HG03039 (cell line): ENCODE data around the gene MTTP.

Source experiments
- ATAC-seq: cut with Tn5 transposase; IDR thresholded peaks from one replicate; pipeline ENCODE4 v1.9.1; 2021; ENCODE audit warnings: mild to moderate bottlenecking, moderate library complexity; ENCODE audit not compliant: unreplicated experiment

MTTP gene

DNA sequence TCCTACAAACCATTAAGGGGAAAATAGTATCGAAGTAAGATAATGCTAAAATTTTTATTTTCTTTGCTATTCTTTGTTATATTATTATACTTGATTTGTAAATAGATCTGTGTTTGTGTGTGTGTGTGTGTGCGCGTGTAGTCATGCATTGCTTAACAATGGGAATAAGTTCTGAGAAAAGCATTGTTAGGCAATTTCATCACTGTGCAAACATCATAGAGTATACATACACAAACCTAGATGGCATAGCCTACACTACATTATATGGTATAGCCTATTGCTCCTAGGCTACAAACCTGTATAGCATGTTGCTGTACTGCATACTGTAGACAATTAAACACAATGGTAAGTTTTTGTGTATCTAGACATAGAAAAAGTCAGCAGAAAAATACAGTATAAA is 17.1 kb downstream of the MTTP start:
- ATAC-seq = no peak

DNA sequence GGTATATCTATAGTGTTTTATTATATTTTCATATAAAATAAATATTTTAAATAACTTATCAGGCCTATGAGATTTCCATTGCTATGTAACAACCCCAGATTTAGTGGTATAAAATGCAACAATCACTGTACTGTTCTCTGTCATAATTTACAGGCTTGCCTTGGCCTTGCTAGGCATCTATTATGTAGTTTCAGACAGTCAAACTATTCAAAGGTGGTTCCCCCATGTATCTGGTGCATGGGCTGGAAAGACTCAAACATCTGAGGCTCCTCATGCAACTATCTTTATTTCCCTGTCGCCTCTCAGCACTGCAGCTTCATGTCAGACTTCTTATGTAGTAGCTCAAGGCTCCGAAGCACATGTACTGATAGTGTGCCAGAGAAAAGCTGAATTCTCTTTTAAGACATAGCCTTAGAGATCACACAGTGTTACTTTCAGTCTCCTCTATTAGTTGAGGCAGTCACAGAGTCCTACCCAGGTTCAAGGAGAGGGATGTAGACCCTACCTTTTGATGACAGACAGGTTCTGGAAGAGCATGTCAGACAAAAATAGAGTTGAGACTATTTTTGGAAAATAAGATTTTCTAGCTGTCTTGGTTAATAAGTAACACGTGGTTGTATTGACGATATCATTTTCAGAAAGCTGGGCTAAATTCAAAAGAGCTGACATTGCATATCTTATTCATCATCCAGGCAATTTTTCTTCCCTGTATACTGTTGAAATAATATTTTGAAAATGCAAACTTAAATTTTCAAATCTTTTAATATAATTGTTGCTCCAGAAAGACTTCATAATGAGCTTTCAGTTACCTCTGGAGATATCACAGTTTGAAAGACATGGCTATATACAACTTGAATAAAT is 19.4 kb downstream of the MTTP start:
- ATAC-seq = no peak

DNA sequence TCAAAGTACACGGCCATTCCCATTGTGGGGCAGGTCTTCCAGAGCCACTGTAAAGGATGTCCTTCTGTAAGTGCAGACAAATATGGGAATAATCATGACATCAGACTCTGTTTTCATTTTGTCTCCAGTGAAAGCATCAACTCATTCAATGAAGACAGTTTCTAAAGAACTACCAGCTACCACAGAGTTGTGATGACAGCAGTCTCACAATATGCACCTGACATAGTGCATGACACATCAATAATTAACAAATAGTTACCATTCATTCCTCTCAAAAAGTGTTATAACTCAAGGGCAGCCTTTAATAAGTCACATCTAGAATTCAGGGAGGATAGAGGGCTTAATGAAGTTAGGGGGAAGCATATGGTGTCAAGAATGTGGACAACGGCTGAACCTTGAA is 20.2 kb downstream of the MTTP start:
- ATAC-seq = no peak

DNA sequence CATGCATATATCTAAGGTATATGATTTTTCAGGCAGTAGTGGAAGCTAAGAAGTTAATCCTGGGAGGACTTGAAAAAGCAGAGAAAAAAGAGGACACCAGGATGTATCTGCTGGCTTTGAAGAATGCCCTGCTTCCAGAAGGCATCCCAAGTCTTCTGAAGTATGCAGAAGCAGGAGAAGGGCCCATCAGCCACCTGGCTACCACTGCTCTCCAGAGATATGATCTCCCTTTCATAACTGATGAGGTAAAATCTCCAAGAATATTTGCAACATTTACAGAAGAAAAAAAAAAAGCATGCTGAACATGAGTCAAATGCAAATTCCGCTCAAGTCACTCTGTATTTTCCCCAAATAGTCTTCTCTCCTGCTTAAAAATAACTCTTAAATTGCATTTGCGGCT is 32.1 kb downstream of the MTTP start:
- ATAC-seq = no peak

DNA sequence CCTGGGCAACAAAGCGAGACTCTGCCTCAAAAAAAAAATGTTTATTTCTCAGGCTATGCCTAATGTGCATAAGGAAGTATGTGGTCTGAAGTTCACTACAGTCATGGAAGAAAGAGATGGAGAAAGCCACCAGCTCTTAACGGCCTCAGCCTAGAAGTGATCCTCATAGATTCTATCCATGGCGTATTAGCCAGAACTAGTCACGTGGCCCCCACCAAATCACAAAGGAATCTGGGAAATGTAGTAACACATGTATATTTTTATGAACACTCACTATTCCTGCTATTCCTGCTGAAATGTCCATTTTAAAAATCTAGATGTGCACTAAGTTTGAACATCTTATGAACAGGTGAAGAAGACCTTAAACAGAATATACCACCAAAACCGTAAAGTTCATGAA is 33.8 kb downstream of the MTTP start:
- ATAC-seq = no peak

DNA sequence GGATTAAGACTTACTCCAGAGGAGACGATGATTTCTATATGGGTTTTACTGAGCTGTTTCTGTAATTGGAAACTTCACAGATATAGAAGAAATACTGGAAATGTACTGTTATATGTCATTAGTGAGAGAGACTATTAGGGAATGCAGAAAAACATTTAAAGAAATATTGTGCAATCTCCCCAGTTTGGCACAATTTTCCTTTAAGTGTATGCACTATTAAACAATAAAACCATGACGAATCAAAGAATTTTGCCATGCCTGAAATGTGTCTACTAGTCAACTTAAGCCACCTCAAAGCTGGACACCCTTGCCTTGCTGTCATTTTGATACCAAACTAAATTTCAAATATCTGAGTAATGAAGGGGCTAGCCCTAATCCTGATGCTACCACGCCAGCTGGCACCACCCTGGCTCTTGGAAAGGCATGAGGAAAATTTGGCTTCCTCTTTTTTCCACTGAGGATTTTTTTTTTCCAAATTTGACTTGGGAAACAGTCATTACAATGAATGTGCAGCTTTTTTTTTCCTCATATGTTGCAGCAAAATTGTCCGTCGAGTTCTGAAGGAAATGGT is 36.1 kb downstream of the MTTP start:
- ATAC-seq = no peak

DNA sequence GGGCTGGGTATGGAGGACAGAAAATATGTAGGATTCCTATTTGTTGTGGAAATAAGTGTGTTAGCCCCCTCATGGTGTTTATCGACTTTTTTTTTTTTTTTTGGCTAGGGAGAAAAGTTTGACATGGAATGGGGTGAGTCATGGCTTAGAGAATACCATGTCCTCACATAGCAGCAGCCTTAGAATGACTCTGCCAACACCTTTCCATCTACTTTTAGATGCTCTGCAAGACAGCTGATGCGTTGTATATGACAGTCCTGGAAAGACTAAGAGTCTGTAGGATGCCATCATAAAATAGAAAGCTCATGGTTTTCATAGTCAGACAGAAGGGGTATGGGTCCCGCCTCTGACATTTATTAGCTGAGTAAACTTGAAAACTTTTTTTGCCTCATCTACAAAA is 37.7 kb downstream of the MTTP start:
- ATAC-seq = no peak

DNA sequence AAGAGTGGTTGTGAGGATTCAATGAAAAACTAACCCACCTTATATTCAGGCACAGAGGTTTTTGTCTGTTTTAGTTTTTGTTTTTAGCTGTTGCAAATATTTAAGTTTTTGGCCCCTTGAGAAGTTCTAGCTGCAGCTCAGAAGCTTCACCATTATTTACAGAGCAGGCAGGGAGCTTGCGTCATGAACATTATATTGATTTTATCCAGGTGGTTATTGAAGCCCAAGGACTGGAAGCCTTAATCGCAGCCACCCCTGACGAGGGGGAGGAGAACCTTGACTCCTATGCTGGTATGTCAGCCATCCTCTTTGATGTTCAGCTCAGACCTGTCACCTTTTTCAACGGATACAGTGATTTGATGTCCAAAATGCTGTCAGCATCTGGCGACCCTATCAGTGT is 38.1 kb downstream of the MTTP start:
- no peak for ATAC-seq

DNA sequence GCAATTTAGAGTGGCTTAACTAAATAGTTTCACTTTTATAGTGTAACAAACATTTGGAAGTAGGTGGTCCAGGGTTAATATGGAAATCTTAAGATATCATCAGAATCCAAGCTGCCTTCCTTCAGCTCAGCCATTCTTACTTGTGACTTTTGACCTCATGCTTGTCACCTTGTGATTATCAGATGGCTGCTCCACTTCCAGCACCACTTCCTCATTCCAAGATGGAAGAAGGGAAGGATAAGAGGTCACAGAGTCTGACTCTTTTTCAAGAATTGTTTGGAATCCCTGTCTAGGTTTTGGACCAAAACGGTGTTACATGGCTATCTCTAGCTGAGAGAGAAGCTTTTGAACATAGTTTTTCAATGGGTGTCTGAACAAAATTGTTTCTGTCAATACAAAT is 39.9 kb downstream of the MTTP start:
- no peak for ATAC-seq

DNA sequence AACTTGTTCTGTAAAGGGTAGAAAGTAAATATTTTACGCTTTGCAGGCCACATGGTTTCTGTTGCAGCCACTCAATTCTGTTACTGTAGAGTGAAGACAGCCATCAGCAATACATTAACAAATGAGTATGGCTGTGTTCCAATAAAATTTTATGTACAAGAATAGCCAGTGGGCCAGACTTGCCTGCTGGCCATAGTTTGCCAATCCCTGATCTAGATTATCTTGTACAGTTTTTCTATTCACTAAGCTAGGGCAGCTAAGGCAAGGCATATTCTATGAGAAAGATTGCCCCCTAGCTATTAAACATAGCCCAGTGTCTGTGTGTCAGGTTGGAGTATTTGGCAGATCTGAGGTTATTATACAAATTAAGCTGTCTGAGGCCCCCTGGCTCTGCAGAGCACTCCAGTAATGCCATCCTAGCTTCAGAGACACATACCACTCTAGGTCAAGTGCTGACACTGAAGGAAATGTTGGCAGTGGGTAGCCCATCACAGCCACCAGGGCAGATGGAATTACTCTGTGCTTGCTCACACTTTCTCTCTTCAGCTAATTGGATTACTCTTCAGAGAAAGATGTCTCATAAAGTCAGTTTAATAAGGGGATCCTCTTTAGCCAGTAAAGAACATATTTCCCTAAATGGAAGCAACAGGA is 40.7 kb downstream of the MTTP start:
- no peak for ATAC-seq

DNA sequence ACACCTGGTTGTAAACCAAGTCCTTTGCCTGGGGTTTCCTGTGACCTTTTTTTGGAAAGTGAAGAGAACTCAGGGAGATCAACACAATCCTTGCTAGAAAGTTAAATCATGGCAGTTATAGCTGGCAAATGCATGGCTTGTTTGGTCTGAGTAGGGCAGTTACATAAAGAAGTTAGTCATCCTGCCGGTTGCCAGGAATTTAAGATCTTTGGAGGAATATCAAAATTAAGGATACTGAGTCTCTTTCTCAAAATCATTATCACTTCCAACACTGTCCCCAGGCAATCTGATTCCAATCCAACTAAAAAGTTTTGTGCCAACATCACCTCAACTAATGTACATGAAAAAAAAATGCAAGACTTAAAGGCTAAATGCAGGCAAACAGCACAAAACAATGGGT is 42.8 kb downstream of the MTTP start:
- ATAC-seq = no peak

DNA sequence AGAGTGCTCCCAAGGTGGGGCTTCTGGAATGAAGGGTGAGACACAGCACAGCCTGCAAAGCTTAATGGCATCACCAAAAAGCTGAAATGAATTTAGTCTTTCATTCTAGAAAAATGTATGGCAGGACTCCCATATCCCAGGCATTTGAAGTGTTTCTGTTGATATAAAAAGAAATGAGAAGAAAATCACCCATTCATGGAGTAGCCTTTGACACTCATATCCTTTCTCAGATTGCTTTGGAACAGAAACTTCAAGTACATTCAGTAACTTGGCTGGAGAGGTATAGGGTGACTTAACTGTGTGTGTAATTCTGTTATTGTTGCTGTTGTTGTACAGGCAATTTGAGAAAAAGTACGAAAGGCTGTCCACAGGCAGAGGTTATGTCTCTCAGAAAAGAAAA is 47.7 kb downstream of the MTTP start:
- ATAC-seq = no peak

DNA sequence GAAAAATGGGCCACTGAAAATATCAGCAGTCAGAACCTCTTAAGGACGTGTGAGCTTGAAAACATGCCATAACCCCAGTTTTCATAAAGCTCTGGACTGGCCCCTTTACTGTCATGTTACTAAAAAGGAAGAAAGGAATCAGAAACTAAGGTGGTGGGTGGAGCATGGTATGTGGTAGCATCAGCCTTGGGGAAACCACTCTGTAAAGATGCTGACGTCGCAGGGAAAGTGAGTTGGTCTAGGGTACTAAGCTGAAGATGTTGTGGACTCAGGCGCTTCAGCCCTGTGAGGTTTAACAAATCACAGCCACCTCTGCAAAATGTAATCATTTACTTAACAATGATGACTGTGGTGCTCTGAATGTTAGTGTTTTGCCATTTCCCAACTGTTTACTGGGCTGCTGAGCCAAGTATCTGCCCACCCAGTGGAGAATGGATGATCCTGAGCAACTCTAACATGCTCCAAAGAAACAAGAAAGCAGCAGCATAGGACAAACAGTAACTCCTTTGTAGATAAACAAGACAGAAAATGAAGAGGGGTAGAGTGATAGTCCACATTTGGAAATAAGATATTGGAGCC is 49.6 kb downstream of the MTTP start:
- ATAC-seq = peak; percentile 65

DNA sequence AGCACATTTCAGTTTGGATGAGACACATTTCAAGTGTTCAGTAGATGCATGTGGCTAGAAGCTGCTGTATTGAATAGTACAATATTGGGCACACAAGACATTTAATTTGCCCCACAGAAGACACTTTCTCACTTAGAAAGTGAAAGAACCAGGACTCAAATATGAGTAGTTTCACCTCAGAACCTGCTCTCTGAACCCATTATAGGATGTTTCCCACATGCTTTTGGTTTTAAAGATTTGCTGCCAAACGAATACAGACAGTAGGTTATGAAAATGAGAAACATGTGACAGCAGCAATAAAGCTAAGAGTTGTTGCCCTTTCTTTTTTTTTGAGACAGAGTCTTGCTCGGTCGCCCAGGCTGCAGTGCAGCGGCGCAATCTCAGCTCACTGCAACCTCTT is 50.7 kb downstream of the MTTP start:
- no peak for ATAC-seq

DNA sequence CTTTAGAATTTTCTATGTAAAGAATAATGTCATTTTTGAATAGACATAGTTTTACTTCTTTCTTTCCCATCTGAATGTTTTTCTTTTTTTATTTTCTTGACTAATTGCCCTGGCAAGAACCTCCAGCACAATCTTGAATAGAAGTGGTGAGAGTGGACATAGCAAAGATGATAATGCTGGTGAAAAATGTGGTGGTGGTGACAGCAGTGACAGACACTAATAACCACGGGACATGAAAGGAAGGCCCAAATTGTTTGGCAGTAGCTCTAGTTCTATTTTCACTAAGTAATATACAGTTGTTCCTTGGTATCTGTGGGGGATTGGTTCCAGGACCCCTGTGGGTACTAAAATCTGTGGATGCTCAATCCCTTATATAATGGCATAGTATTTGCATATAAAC is 53.4 kb downstream of the MTTP start:
- no peak for ATAC-seq

DNA sequence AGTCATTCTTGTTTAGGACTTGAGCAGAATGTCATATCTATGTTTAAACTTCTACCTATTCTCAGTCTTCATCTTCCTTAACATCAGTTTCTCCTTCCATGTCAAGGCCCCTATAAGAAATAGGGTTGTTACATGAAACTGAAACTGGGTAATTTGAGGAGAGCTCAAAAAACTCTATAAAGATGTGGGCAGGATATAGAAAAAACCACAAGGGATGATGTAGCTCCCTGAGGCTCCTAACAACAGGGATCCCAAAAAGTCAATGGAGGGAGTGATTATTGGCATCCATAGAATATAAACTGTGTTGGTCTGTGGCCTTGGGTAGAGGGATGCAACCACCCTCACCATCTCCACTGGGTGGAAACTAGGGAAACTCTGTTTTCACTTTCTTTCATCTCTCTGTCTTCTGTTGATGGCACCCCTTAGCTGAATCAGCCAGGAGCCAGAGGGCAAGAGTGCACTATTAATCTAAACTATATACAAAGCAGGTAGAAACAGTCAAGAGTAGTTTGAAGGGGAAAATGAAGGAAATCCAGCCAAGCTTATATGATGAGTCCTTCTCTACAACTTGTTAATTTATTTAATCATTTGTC is 55.4 kb downstream of the MTTP start:
- ATAC-seq = no peak

DNA sequence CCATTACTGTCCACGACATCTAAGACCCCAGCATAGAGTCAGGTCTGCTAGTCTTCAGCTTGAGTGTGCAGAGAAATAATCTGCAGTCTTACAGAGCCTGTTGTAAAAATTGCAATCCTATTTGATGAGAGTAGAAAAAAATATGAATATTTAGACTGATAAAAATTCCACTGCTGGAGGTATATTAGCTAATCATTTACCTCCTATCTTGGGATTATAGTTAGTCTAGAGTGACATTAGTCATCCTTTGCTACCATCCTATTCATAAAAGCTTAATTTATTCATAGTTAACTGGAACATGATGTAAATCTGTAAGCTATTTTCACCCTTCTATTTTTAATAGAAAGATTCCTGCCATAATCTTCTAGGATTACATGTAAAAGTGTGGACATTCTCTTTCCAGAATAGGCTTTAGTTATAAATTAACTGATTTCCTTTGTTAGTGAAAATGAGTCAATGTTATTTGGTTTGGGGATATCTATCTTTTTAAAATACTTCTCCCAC is 56.3 kb downstream of the MTTP start:
- ATAC-seq = no peak

DNA sequence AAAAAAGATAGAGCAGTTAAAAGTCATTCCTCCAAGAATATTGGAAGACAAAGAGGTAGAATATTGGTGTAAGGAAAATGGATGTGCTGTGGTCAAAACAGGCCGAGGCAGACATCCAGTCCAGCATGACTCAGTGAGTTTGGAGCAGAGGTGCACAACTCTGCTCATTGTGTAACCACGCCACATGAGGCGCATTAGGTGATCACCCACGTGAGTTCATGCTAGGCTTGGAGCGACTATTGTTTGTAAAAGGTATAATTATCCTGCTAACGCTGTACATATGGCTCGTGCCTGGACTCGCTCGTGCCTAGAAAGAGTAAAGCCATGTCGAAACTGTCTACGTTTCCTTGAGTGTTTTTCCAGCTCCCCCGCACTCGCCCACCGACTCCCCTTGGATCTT is 59.1 kb downstream of the MTTP start:
- no peak for ATAC-seq

DNA sequence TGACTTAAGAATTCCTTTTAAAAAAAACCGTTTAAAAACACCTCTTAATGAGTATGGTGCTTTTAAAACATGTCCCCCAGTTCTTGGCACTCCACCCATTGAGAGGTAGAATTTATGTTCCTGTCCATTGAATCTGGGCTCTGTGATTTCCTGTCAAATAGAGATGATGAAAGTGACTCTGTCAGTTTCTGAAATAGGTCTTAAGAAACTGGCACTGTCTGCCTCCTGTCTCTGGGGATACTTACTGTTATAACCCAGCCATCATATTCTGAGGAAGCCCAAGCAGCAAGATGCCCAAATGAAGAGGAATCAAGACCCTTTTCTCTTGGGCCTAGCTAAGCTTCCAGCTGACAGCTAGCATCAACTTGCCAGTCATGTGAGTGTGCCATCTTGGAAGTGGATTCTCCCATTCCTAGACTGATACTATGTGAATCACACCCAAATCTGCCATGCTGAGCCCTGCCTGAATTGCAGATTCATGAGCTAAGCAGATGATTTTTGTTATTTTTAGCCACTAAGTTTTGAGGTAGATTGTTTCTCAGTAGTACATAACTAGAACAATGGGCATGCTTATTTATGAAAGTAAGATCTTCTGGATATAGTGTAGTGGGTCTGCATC is 60.2 kb downstream of the MTTP start:
- no peak for ATAC-seq

DNA sequence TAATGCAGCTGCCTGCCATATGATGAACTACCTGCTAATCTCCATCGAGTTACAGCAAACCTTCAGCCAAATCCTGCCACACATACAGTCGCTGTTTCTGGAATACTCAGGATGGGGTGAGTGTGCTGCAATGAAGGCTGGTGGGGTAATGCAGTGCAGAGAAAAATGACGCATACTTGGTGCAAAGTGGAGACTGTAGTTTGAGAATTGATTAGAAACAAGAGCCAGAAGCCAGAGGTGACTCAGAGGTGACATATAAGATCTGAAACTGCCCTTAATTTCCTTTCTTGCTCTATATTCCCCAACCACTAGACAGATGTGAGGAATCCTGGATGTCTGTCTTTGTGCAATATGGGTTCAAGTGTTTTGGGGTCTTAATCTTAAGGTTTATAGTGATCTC is 61.0 kb downstream of the MTTP start:
- no peak for ATAC-seq

DNA sequence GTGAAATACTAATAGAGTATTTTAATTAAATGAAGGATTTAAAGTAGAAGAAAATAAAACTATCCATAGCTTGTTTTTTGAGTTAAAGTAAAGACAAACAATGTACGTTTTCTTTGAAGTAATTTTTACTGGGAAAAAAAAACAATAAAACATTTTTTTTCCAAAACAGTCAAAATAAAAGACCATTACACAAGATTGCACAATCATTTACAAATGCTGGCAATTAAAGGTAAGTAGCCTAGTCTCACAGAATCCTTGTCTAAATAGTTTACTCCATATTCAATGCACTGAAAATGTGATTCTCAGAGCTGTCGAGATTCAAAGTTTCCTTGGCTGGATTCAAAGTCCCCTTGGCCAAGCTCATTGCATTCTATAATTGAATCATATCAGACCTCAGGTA is 61.8 kb downstream of the MTTP start:
- ATAC-seq = no peak
